Natural killer cell (primary cell): Measurements from ENCODE around the gene PLB1. TPM values are rescaled to one million over a fixed set of nuclear protein-coding genes. Genes with fewer than 3 reads are reported as not detected.

Source experiments
- ATAC-seq, 3 donors: fragments of 150-1000 bp in 2 of 3; fragments of 200-7000 bp in 1 of 3; cut with Tn5 transposase; 1 replicate in 1 of 3; 2 replicates in 2 of 3; pipeline ENCODE4 v1.10.0; 2021; ENCODE audit warnings: mild to moderate bottlenecking in 2 of 3, moderate library complexity in 2 of 3
- DNase-seq, 2 donors: peaks; one replicate each; pipeline versions ENCODE4 v3.0.0 to v3.0.0-alpha.2; 2013 to 2021; ENCODE audit warnings: mixed read lengths in 1 of 2
- H3K27ac ChIP-seq: one replicate; pipeline ENCODE4 v1.5.1; 2013; ENCODE audit warnings: mild to moderate bottlenecking, low read length
- H3K27me3 ChIP-seq: one replicate; pipeline ENCODE4 v1.6.1; 2013; ENCODE audit warnings: low read length; ENCODE audit not compliant: control insufficient read depth, insufficient read depth
- H3K36me3 ChIP-seq: one replicate; pipeline ENCODE4 v1.6.1; 2013; ENCODE audit warnings: low read length; ENCODE audit not compliant: control insufficient read depth, insufficient read depth
- H3K4me1 ChIP-seq: one replicate; pipeline ENCODE4 v1.6.1; 2013; ENCODE audit warnings: low read length; ENCODE audit not compliant: control insufficient read depth, insufficient read depth
- H3K4me3 ChIP-seq: one replicate; pipeline ENCODE4 v1.5.1; 2013; ENCODE audit warnings: low read length
- H3K9me3 ChIP-seq: one replicate; pipeline ENCODE4 v1.6.1; 2013; ENCODE audit warnings: low read length; ENCODE audit not compliant: control insufficient read depth, insufficient read depth
- H3K27ac Mint-ChIP-seq, 2 donors: one replicate each; pipeline ENCODE4 v1.8.0; 2022; ENCODE audit warnings: mild to moderate bottlenecking in 2 of 2, mixed read lengths in 2 of 2, moderate library complexity in 1 of 2
- H3K27me3 Mint-ChIP-seq, 2 donors: one replicate each; pipeline ENCODE4 v1.8.0; 2022; ENCODE audit warnings: low read depth in 2 of 2, mixed read lengths in 2 of 2
- H3K36me3 Mint-ChIP-seq: one replicate; pipeline ENCODE4 v1.8.0; 2022; ENCODE audit warnings: mixed read lengths
- H3K4me1 Mint-ChIP-seq, 2 donors: one replicate each; pipeline ENCODE4 v1.8.0; 2022; ENCODE audit warnings: mixed read lengths in 2 of 2
- H3K4me3 Mint-ChIP-seq: one replicate; pipeline ENCODE4 v1.8.0; 2022; ENCODE audit warnings: mild to moderate bottlenecking, moderate library complexity, mixed read lengths
- H3K9me3 Mint-ChIP-seq, 2 donors: one replicate each; pipeline ENCODE4 v1.8.0; 2022; ENCODE audit warnings: mixed read lengths in 2 of 2
- CTCF ChIP-seq: fragments of 200-600 bp; IDR thresholded peaks from one replicate; pipeline ENCODE4 v1.8.0; 2022; ENCODE audit warnings: antibody characterized with exemption
- WGBS: methylation state at CpG from one replicate; pipeline ENCODE4 v1.1.7; 2013; ENCODE audit warnings: missing lambda C conversion rate; ENCODE audit not compliant: insufficient coverage; 5-methylcytosine and 5-hydroxymethylcytosine counted together
- intact Hi-C: fragments of 100-400 bp; cut with micrococcal nuclease; formaldehyde crosslinking; loops from one replicate; pipeline ENCODE4 v1.14.2; 2022
- total RNA-seq, 4 donors: library from RNA; stranded (reverse); fragments of 120-200 nt in 1 of 4; gene quantifications; one replicate each; pipeline versions ENCODE4 v1.2.3 to v1.2.4, GENCODE V29; 2013 to 2022

The PLB1 gene
- total RNA-seq, 3 donors from 2014 or later (not counting 1 experiment from before 2014, with no cell fraction given): 1.7 to 2.6 (median 1.9) TPM

DNA sequence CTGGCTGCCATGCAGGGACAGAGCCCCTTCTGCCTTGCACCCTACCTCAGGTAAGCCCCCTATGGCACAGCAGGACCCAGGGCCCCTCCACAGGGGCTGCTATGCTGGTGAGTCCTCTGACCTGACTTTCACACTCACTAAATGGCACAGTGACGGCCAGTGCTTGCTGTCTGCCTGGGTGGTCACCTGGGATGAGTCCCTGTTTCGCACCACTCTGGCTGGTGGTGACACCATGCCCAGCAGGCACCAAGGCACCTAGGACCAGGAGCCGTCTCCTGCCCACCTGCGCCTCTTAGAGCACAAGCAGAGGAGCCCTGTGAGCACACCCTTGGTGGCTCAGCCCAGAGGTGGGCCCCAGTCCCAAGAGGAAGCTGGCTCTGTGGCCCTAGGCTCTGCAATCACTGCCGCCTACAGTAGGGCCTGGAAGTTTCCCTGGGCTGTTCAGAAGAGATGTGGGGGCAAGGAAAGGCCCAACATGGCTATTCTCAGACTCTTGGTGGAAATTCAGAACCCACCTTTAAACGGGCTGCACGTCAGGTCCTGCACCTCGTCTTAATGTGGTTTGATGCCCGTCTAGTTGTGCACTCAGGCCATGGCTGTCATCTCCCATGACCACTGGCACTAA lies 96.0 kb downstream of the PLB1 start:
- intact Hi-C loops: no loop called here
- peaks cover 8 to 16% of the 10 kb centered on the region in 2 donors for H3K27me3 Mint-ChIP-seq
- no peak overlapping the region for H3K27ac Mint-ChIP-seq
- WGBS: 85% methylated on average over 9 of the region's 9 CpGs
- H3K4me3 Mint-ChIP-seq: no peak overlapping the region
- ATAC-seq (no peak), DNase-seq (no peak)
- H3K9me3 Mint-ChIP-seq: no peaks in the 10 kb centered on the region
- peaks cover 16 to 22% of the 10 kb centered on the region in 2 donors for H3K4me1 Mint-ChIP-seq
- H3K36me3 Mint-ChIP-seq: no peaks in the 10 kb centered on the region
- Histone ChIP-seq H3K4me3 (no peak overlapping the region), H3K36me3 (no peaks in the 10 kb centered on the region), H3K4me1 (peaks cover 26% of the 10 kb centered on the region), H3K27ac (no peak overlapping the region), H3K27me3 (no peaks in the 10 kb centered on the region), H3K9me3 (no peaks in the 10 kb centered on the region)
- no peak for TF ChIP-seq CTCF

GRCh38 chr2:28592481-28592880 lies 96.6 kb downstream of the PLB1 start:
- Mint-ChIP-seq H3K36me3 (no peaks in the 10 kb centered on the region), H3K9me3 (no peaks in the 10 kb centered on the region), H3K4me3 (no peak overlapping the region), H3K27me3 (peaks cover 8 to 12% of the 10 kb centered on the region in 2 donors), H3K27ac (no peak overlapping the region), H3K4me1 (peaks cover 16 to 19% of the 10 kb centered on the region in 2 donors)
- DNase-seq (no peak), ATAC-seq (no peak)
- Histone ChIP-seq H3K27me3 (no peaks in the 10 kb centered on the region), H3K4me3 (no peak overlapping the region), H3K9me3 (no peaks in the 10 kb centered on the region), H3K36me3 (no peaks in the 10 kb centered on the region), H3K4me1 (peaks cover 20% of the 10 kb centered on the region), H3K27ac (no peak overlapping the region)
- intact Hi-C loops: no loop called here
- TF ChIP-seq CTCF: no peak
- 96% methylated on average over 2 of the region's 3 CpGs for WGBS

- Histone ChIP-seq H3K36me3 (no peaks in the 10 kb centered on the region), H3K9me3 (no peaks in the 10 kb centered on the region), H3K27me3 (no peaks in the 10 kb centered on the region), H3K4me3 (no peak overlapping the region), H3K4me1 (peaks cover 12% of the 10 kb centered on the region), H3K27ac (no peak overlapping the region)
- H3K4me3 Mint-ChIP-seq: no peak overlapping the region
- no peaks in the 10 kb centered on the region for H3K9me3 Mint-ChIP-seq
- peaks cover 11 to 13% of the 10 kb centered on the region in 2 donors for H3K4me1 Mint-ChIP-seq
- H3K36me3 Mint-ChIP-seq: no peaks in the 10 kb centered on the region
- intact Hi-C loops: no loop called here
- H3K27ac Mint-ChIP-seq: no peak overlapping the region
- peaks cover 1 to 12% of the 10 kb centered on the region in 2 donors for H3K27me3 Mint-ChIP-seq
- ATAC-seq: no peak
- TF ChIP-seq CTCF: no peak
- WGBS: 87% methylated on average over 11 of the region's 11 CpGs
- no peak for DNase-seq
Measured at GRCh38 chr2:28593160-28593755, 97.4 kb downstream of the PLB1 start.
